NCI-H2029 treated with DMSO at 0.1 percent for 48 hours (cell line): ENCODE results near the gene SMIM28.

Experiments
- DNase-seq: peaks from one replicate; lab custom pipeline; 2025; lab: John Stamatoyannopoulos, UW

SMIM28 gene

GRCh38 chr6:138374230-138374629, 3.5 kb upstream of the SMIM28 start:
- no peak for DNase-seq

GRCh38 chr6:138374815-138375214, 2.9 kb upstream of the SMIM28 start:
- DNase-seq: no peak

- DNase-seq: no peak
These were observed 663 bp upstream of the SMIM28 start for GRCh38 chr6:138377042-138377441.

- no peak for DNase-seq
These were observed 758 bp downstream of the SMIM28 start for GRCh38 chr6:138378463-138378862.

- DNase-seq: no peak
These were observed 5.0 kb downstream of the SMIM28 start for GRCh38 chr6:138382498-138383265.

- DNase-seq: no peak
These were observed 6.1 kb downstream of the SMIM28 start for GRCh38 chr6:138383776-138384175.

- no peak for DNase-seq
These were observed 9.2 kb downstream of the SMIM28 start for GRCh38 chr6:138386897-138387296.

GRCh38 chr6:138387577-138388368, 10.1 kb downstream of the SMIM28 start:
- no peak for DNase-seq

- DNase-seq: no peak
These were observed 11.8 kb downstream of the SMIM28 start for GRCh38 chr6:138389551-138389950.

GRCh38 chr6:138393871-138394783, 16.4 kb downstream of the SMIM28 start:
- no peak for DNase-seq

- DNase-seq: no peak
These were observed 19.0 kb downstream of the SMIM28 start for GRCh38 chr6:138396709-138397108.

- DNase-seq: no peak
These were observed 19.7 kb downstream of the SMIM28 start for GRCh38 chr6:138397128-138398122.

- DNase-seq: no peak
These were observed 22.6 kb downstream of the SMIM28 start for GRCh38 chr6:138400326-138400725.

- DNase-seq: no peak
These were observed 24.5 kb downstream of the SMIM28 start for GRCh38 chr6:138401960-138402837.

GRCh38 chr6:138402838-138403187, 25.1 kb downstream of the SMIM28 start:
- no peak for DNase-seq

- no peak for DNase-seq
These were observed 25.7 kb downstream of the SMIM28 start for GRCh38 chr6:138403324-138403800.

GRCh38 chr6:138403801-138404665, 26.3 kb downstream of the SMIM28 start, which contains the start of gene HEBP2:
HEBP2 (plus strand) TSS chr6:138404223; CDS start chr6:138404496, 273 bp downstream.
- DNase-seq: peak; percentile 39

GRCh38 chr6:138404666-138405337, 27.1 kb downstream of the SMIM28 start:
- DNase-seq: no peak
